Measurements from ENCODE around the gene APOL4.
"Not testable (repeated sequence)": the region's sequence is repeated elsewhere in the genome, so short reads cannot be mapped to it uniquely, and the experiment has no call there.

Gene APOL4

DNA sequence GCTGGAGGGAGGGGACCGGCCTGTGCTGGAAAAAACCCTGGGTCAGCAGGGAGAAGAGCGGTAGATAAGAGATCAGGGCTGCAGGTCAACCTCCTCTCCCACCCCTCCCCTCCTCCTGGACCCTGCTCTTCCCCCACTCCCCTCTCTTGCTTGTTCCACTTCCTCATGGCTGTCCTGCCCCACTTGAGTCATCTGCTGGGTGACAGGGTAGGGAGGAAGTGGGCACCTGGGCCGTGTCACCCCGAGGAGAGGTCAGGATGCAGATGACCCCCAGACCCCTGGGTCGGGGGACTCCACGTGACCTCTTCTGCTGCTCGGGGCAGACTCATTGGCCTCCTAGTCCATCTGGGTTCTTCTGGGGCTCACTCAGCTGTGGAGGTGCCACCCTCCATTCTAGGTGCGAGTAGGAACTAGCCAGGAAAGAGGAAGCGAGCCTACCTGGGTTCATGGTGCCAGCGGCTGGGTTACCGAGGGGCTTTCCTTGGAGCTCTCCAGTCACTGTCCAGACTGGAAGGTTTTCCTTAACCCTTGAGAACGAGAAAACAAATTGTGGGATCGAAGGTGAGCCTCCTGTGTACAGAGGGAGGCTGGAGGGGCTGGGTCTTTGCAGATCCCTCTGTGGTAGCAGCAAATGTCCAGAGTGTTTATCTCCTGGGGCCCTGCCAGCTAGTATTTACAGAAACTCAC is 31.2 kb upstream of the APOL4 start:
- DNase-seq (ENCODE audit: low spot score) = no peak

DNA sequence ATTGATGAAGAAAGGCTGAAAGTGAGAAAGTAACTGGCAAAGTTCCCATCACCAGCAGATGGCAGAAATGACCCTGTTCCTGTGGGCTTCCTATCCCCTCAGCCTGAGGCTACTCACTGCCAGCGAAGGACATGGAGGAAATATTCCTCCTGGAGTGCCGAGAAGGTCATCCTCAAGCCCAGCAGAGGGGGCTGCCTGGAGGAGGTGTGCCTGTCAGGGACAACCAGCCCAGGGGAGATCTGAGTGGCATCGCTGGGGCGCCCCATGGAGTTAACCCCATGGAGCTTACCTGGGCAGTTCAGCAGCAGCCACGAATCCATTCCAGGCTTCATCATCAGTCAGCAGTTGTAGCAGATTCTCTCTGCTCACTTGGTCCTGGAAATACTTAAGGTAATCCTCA is 29.4 kb upstream of the APOL4 start:
- DNase-seq (ENCODE audit: low spot score) = not testable (repeated sequence)

- DNase-seq (ENCODE audit: low spot score) = not testable (repeated sequence)
Measured at GRCh38 chr22:36229649-36230048, 28.0 kb upstream of the APOL4 start.

GRCh38 chr22:36228944-36229343 is 27.3 kb upstream of the APOL4 start:
- DNase-seq (ENCODE audit: low spot score) = no peak

- DNase-seq (ENCODE audit: low spot score) = not testable (repeated sequence)
Measured at GRCh38 chr22:36228369-36228768, 26.8 kb upstream of the APOL4 start.

- no peak for DNase-seq (ENCODE audit: low spot score)
Measured at GRCh38 chr22:36227806-36228205, 26.2 kb upstream of the APOL4 start.

DNA sequence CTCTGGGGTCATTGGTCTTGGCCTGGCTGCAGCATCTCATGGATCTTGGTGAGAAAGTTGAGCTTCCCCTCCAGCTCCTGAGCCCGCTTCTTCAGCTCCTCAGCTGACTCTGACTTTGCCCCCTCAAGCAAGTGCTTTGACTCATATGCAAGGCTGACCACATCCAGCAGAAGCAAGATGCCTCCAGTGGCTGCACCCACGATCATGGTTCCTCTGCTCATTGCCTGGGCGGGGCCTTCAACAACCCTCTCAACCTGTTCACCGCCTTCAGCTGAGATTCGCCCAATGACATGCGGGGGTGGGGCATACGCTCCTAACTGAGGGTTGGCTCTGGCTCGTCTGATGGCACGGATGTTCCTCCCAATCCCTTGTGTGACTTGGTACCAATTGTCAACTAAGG is 25.8 kb upstream of the APOL4 start:
- DNase-seq (ENCODE audit: low spot score) = no peak

- DNase-seq (ENCODE audit: low spot score) = no peak
Measured at GRCh38 chr22:36226189-36226588, 24.6 kb upstream of the APOL4 start.

- no peak for DNase-seq (ENCODE audit: low spot score)
Measured at GRCh38 chr22:36225333-36225922, 23.8 kb upstream of the APOL4 start.

GRCh38 chr22:36224245-36224644 is 22.6 kb upstream of the APOL4 start:
- DNase-seq (ENCODE audit: low spot score) = no peak

DNA sequence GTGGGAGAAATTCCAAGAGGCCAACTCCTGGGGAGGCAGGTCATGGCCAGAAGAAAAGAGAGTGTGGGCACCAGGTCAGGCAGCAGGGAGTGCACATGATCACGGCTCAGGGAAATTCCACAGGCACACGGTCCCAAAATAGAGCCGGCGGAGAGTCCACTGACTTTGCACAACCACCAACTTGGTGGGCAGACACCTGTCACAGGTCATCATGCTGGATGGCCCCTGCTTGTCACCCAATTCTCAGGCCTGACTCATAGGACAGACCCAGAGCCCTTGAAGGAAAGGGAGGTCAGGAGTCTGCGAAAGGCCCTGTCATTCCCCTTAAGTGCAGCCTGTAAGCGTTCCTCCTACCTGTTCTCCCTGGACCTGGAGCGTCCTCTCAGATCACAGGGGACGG is 21.9 kb upstream of the APOL4 start:
- no peak for DNase-seq (ENCODE audit: low spot score)

GRCh38 chr22:36222887-36223450 is 21.4 kb upstream of the APOL4 start:
- DNase-seq (ENCODE audit: low spot score) = no peak

DNA sequence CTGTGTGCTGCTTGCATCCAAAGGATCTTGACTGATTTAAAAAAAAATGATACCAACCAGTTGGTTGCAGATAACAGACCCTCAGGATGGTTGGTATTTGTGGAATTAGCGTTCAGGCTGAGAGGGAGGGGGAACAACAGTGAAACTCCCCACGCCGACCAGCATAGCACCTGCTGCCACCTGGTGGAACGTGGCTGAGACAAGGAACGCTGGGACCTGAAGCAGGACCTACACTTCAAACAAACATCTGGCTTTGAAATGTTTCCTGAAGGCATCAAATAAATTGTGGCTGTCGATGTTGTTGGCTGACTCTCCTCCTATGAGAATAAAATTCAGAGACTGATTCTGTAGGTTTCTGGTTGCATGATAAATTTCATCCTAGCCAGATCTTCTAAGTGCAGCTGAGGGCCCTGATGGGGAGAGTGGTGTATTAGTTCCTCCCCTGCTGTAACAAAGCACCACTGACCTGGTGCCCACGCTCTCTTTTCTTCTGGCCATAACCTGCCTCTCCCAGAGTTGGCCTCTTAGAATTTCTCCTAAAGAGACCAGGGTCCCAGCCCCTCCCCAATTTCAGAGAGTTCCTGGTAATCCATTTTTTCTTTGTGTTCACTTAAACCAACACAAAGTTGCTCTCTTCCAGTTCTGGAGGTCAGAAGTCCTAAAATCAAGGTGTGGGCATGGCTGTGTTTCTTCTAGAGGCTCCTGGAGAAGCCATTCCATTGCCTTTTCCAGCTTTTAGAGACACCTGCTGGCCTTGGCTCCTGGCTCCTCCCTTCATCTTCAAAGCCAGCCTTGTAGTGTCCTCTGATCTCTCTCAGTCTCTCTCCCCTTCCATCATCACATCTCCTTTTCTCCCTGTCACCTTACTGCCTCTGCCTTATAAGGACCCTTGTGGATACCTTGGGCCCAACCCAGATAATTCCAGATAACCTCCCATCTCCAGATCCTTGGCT is 20.5 kb upstream of the APOL4 start:
- peak; percentile 64 for DNase-seq (ENCODE audit: low spot score)

DNA sequence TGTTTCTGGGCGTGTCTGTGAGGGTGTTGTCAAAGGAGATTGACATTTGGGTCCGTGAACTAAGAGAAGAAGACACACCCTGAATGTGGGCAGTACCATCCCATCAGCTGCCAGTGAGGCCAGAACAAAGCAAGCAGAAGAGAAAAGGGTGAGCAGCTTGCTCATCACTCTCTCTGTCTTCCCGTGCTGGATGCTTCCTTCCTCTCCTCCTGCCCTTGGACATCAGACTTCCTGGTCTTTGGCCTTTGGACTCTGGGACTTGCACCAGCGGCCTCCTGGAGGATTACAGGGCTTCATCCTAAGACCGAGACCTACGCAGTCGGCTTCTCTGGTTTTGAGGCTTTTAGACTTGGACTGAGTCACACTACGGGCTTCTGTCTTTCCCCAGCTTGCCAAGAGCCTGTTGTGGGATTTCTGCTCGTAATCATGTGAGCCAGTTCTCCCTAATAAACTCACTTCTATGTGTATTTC is 18.9 kb upstream of the APOL4 start:
- peak; percentile 62 for DNase-seq (ENCODE audit: low spot score)

DNA sequence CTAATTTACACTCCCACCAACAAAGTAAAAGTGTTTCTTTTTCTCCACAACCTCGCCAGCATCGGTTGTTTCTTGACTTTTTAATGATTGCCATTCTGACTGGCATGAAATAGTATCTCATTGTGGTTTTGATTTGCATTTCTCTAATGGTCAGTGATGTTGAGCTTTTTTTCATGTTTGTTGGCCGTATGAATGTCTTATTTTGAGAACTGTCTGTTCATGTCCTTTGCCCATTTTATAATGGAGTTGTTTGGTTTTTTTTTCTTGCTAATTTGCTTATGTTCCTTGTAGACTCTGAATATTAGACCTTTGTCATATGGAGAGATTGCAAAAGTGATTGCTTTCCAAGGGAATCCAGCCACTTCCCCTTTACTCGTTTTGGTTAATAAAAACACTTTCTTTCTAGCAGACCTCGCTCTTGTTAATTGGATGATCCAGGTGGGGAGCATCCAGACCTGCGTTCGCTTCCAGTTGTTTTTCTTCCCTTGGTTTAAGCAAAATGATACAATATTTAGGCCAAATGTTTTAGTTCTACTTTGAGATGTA is 17.1 kb upstream of the APOL4 start:
- DNase-seq (ENCODE audit: low spot score) = no peak

- peak; percentile 94 for DNase-seq (ENCODE audit: low spot score)
Measured at GRCh38 chr22:36215981-36216380, 14.4 kb upstream of the APOL4 start.

GRCh38 chr22:36213586-36213985 is 12.0 kb upstream of the APOL4 start:
- DNase-seq (ENCODE audit: low spot score) = no peak

DNA sequence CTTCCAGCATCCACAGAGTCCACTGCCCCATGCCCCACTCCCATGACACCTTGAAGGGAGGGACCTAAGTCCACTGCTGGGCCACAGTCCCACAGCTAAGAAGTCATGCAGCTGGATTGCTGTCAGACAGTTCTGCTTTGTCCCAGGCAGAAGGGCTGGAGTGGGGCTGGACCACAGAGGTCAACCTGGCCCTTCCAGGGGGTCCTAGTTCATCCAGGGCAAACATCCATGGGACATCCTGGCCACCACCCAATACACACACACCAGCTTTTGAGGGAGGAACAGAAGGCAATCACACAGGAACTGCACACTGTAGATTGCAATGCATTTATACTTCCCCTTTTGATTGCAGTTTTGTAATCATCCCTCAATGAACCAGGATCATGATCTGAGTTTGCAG is 11.3 kb upstream of the APOL4 start:
- DNase-seq (ENCODE audit: low spot score) = no peak

DNA sequence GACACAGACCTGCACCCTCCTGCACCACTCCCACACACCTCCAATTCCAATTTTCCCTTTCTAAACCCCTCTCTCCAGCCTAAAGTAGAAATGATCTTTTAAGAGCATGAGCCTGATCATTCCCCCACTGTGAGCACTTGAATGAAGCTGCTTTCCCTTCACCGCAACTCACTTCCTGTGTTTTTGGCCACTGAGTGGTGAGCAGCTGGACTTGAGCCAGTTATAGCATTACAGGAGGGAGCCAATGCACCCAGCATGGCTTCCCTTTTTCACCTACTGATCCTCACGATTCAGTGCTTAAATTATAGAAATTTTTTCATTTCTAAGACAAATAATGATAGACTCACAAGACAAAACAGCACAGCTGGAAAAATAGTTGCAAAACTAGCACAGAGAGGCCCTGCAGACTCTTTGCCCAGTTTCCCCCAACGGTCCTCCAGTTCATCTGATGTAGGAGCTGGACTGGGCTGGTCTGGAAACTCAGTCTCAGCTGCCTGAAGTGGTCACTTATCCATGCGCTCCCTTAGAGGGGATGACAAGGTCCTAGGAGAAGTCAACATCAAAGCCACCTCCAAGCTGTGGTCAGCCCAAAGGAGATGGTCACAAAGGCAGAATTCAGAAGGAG is 9.7 kb upstream of the APOL4 start:
- DNase-seq (ENCODE audit: low spot score) = no peak

- DNase-seq (ENCODE audit: low spot score) = no peak
Measured at GRCh38 chr22:36210224-36210623, 8.6 kb upstream of the APOL4 start.

GRCh38 chr22:36209488-36209908 is 7.9 kb upstream of the APOL4 start:
- DNase-seq (ENCODE audit: low spot score) = not testable (repeated sequence)

DNA sequence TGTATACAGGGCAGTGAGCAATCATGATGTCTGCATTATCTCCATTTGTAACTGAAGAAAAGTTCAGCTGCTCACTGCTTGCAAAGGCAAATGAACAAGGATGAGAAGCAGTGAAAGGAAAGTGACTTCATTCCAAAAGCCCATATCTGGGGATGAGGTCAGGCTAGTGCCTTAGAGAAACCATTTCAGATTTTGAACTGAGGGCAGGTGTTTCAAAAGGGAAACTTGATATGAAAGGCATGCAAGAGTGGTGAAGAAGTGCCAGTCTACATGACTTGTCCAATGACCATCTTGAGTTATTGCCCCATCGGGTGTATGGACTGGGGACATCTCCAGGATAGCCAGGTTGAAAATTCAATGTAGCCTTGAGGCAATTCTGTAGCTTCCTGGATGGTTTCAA is 7.3 kb upstream of the APOL4 start:
- DNase-seq (ENCODE audit: low spot score) = no peak
